HG03521 (cell line): ENCODE data around the gene KCNH8.

Experiments used
- ATAC-seq: cut with Tn5 transposase; IDR thresholded peaks from one replicate; pipeline ENCODE4 v1.9.1; 2021; ENCODE audit warnings: mild to moderate bottlenecking, moderate library complexity; ENCODE audit not compliant: unreplicated experiment

KCNH8 gene

GRCh38 chr3:19467761-19468160 lies 319.5 kb downstream of the KCNH8 start:
- no peak for ATAC-seq

GRCh38 chr3:19471138-19471537 lies 322.8 kb downstream of the KCNH8 start:
- no peak for ATAC-seq

GRCh38 chr3:19473971-19474580 lies 325.8 kb downstream of the KCNH8 start:
- no peak for ATAC-seq

- no peak for ATAC-seq
These were observed 328.0 kb downstream of the KCNH8 start for GRCh38 chr3:19476281-19476680.

- no peak for ATAC-seq
These were observed 337.0 kb downstream of the KCNH8 start for GRCh38 chr3:19485267-19485666.

- no peak for ATAC-seq
These were observed 339.1 kb downstream of the KCNH8 start for GRCh38 chr3:19487386-19487785.

- ATAC-seq: no peak
These were observed 340.6 kb downstream of the KCNH8 start for GRCh38 chr3:19488939-19489338.

- ATAC-seq: no peak
These were observed 341.6 kb downstream of the KCNH8 start for GRCh38 chr3:19489936-19490335.

GRCh38 chr3:19506171-19506570 lies 357.9 kb downstream of the KCNH8 start:
- ATAC-seq: no peak

GRCh38 chr3:19522305-19522704 lies 374.0 kb downstream of the KCNH8 start:
- ATAC-seq: no peak

- no peak for ATAC-seq
These were observed 377.8 kb downstream of the KCNH8 start for GRCh38 chr3:19526071-19526470.

GRCh38 chr3:19527746-19528145 lies 379.4 kb downstream of the KCNH8 start:
- ATAC-seq: no peak

GRCh38 chr3:19531426-19531825 lies 383.1 kb downstream of the KCNH8 start:
- no peak for ATAC-seq

- ATAC-seq: peak; percentile 61
These were observed 391.4 kb downstream of the KCNH8 start for GRCh38 chr3:19539518-19540392.

GRCh38 chr3:19540464-19540863 lies 392.2 kb downstream of the KCNH8 start:
- ATAC-seq: no peak

GRCh38 chr3:19541284-19541683 lies 393.0 kb downstream of the KCNH8 start:
- ATAC-seq: no peak

- ATAC-seq: peak; percentile 51
These were observed 395.0 kb downstream of the KCNH8 start for GRCh38 chr3:19543212-19543841.

- no peak for ATAC-seq
These were observed 399.6 kb downstream of the KCNH8 start for GRCh38 chr3:19547665-19548464.

GRCh38 chr3:19559724-19560442 lies 411.6 kb downstream of the KCNH8 start:
- ATAC-seq: peak; percentile 95

- no peak for ATAC-seq
These were observed 425.3 kb downstream of the KCNH8 start for GRCh38 chr3:19573644-19574043.
